Mesenchymal stem cell (in vitro differentiated cells and primary cell): ENCODE results near the gene OAS3.
"Not testable (repeated sequence)": the region's sequence is repeated elsewhere in the genome, so short reads cannot be mapped to it uniquely, and the experiment has no call there.

Experiments
- DNase-seq: peaks from one replicate; pipeline ENCODE4 v3.0.0-alpha.2; 2013
- H2AFZ ChIP-seq: one replicate; pipeline ENCODE4 v1.6.1; 2013; ENCODE audit warnings: low read depth, mild to moderate bottlenecking, control low read depth, inconsistent platforms, low read length, moderate library complexity
- H2AK5ac ChIP-seq: 2 replicates; pipeline ENCODE4 v1.6.1; 2013; ENCODE audit warnings: low read length, moderate library complexity, mild to moderate bottlenecking, inconsistent platforms; ENCODE audit not compliant: severe bottlenecking
- H2BK120ac ChIP-seq: one replicate; pipeline ENCODE4 v1.6.1; 2013; ENCODE audit warnings: low read depth, mild to moderate bottlenecking, inconsistent platforms, low read length, moderate library complexity
- H2BK12ac ChIP-seq, 2 experiments: one replicate each; pipeline ENCODE4 v1.6.1; 2013; ENCODE audit warnings: inconsistent platforms in 2 of 2, low read length in 2 of 2, mild to moderate bottlenecking in 2 of 2, moderate library complexity in 2 of 2, control low read depth in 1 of 2
- H2BK15ac ChIP-seq: one replicate; pipeline ENCODE4 v1.6.1; 2013; ENCODE audit warnings: mild to moderate bottlenecking, low read depth, inconsistent platforms; ENCODE audit not compliant: poor library complexity, severe bottlenecking
- H2BK5ac ChIP-seq: 2 replicates; pipeline ENCODE4 v1.6.1; 2013; ENCODE audit warnings: low read depth, mild to moderate bottlenecking, low read length, control low read depth, inconsistent platforms; ENCODE audit not compliant: poor library complexity, severe bottlenecking
- H3K14ac ChIP-seq, 2 experiments: one replicate each; pipeline ENCODE4 v1.6.1; 2013; ENCODE audit warnings: inconsistent platforms in 2 of 2, low read length in 2 of 2, control low read depth in 1 of 2, mild to moderate bottlenecking in 1 of 2, moderate library complexity in 1 of 2
- H3K18ac ChIP-seq, 2 experiments: one replicate each; pipeline ENCODE4 v1.6.1; 2013; ENCODE audit warnings: inconsistent platforms in 2 of 2, low read length in 2 of 2, control low read depth in 1 of 2, low read depth in 1 of 2, mild to moderate bottlenecking in 1 of 2
- H3K23ac ChIP-seq, 2 experiments: one replicate each; pipeline ENCODE4 v1.6.1; 2013; ENCODE audit warnings: inconsistent platforms in 2 of 2, low read length in 2 of 2, mild to moderate bottlenecking in 2 of 2, moderate library complexity in 2 of 2, control low read depth in 1 of 2
- H3K27ac ChIP-seq: 2 replicates; pipeline ENCODE4 v1.5.1; 2013; ENCODE audit warnings: mild to moderate bottlenecking, moderate library complexity, low read length, control low read depth, inconsistent platforms; ENCODE audit not compliant: poor library complexity, severe bottlenecking
- H3K27me3 ChIP-seq, 2 experiments: 2 replicates each; pipeline versions ENCODE4 v1.6.1 to v1.7.0; 2013; ENCODE audit warnings: low read length in 2 of 2, mild to moderate bottlenecking in 2 of 2, moderate library complexity in 2 of 2, control low read depth in 1 of 2, inconsistent platforms in 1 of 2; ENCODE audit not compliant: control insufficient read depth in 1 of 2, insufficient read depth in 1 of 2
- H3K36me3 ChIP-seq, 2 experiments: 2 replicates each; pipeline versions ENCODE4 v1.6.1 to v1.7.0; 2013; ENCODE audit warnings: low read length in 2 of 2, control low read depth in 1 of 2, inconsistent platforms in 1 of 2, low read depth in 1 of 2, mild to moderate bottlenecking in 1 of 2; ENCODE audit not compliant: insufficient read depth in 2 of 2, control insufficient read depth in 1 of 2
- H3K4ac ChIP-seq, 2 experiments: one replicate each; pipeline ENCODE4 v1.6.1; 2013; ENCODE audit warnings: inconsistent platforms in 2 of 2, low read length in 2 of 2, mild to moderate bottlenecking in 2 of 2, moderate library complexity in 2 of 2, control low read depth in 1 of 2, low read depth in 1 of 2
- H3K4me1 ChIP-seq: 2 replicates; pipeline ENCODE4 v1.6.1; 2013; ENCODE audit warnings: low read depth, low read length, control low read depth; ENCODE audit not compliant: control insufficient read depth, insufficient read depth
- H3K4me2 ChIP-seq: 2 replicates; pipeline ENCODE4 v1.6.1; 2013; ENCODE audit warnings: low read length, mild to moderate bottlenecking, inconsistent platforms; ENCODE audit not compliant: poor library complexity, severe bottlenecking
- H3K4me3 ChIP-seq, 2 experiments: 2 replicates each; pipeline versions ENCODE4 v1.5.1 to v1.7.0; 2013; ENCODE audit warnings: low read length in 2 of 2, mild to moderate bottlenecking in 2 of 2, control low read depth in 1 of 2, low read depth in 1 of 2; ENCODE audit not compliant: insufficient read depth in 1 of 2
- H3K79me1 ChIP-seq: replicated peaks from 2 replicates; pipeline ENCODE4 v1.6.1; 2013; ENCODE audit warnings: mild to moderate bottlenecking, control low read depth, low read length, inconsistent platforms; ENCODE audit not compliant: poor library complexity, severe bottlenecking
- H3K9ac ChIP-seq: 2 replicates; pipeline ENCODE4 v1.7.0; 2013; ENCODE audit warnings: mild to moderate bottlenecking, low read length, moderate library complexity
- H3K9me3 ChIP-seq: 2 replicates; pipeline ENCODE4 v1.7.0; 2013; ENCODE audit warnings: mild to moderate bottlenecking, low read length; ENCODE audit not compliant: control insufficient read depth
- H4K8ac ChIP-seq: one replicate; pipeline ENCODE4 v1.6.1; 2013; ENCODE audit warnings: inconsistent platforms, mild to moderate bottlenecking, low read length, moderate library complexity
- H4K91ac ChIP-seq: one replicate; pipeline ENCODE4 v1.6.1; 2013; ENCODE audit warnings: mild to moderate bottlenecking, low read length, inconsistent platforms
- WGBS: methylation state at CpG from one replicate; pipeline ENCODE4 v1.1.7; 2013; ENCODE audit warnings: mixed read lengths; 5-methylcytosine and 5-hydroxymethylcytosine counted together

Gene OAS3

DNA sequence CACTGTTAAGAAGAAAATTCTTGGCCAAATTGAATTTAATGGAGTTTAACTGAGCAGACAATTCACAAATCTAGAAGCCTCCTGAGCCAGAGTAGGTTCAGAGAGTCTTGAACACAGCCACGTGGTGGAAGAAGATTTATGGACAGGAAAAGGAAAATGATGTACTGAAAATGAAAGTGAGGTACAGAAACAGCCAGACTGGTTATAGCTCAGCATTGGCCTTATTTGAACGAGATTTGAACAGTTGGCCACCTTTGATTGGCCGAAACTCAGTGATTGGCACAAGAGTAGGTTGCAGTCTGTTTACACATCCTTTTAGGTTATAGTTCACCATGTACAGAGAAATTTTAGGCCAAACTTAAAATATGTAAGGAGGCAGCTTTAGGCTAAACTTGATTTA lies 50.0 kb downstream of the OAS3 start:
- H3K9ac ChIP-seq: no peak overlapping the region
- no peak overlapping the region for H2BK5ac ChIP-seq
- no peak overlapping the region for H4K91ac ChIP-seq
- peaks cover 0 to 25% of the 10 kb centered on the region in 2 experiments for H3K27me3 ChIP-seq
- no peak overlapping the region for H2BK15ac ChIP-seq
- H3K9me3 ChIP-seq: peaks cover 8% of the 10 kb centered on the region
- H3K27ac ChIP-seq: no peak overlapping the region
- DNase-seq: no peak
- 42% methylated on average over 3 of the region's 3 CpGs for WGBS
- no peak overlapping the region for H3K23ac ChIP-seq
- H3K36me3 ChIP-seq: peaks cover 0 to 38% of the 10 kb centered on the region in 2 experiments
- no peak overlapping the region for H2BK12ac ChIP-seq
- H3K4me2 ChIP-seq: no peak overlapping the region
- H2BK120ac ChIP-seq: no peak overlapping the region
- no peak overlapping the region for H2AK5ac ChIP-seq
- no peak overlapping the region for H3K4ac ChIP-seq
- no peak overlapping the region for H3K4me3 ChIP-seq
- H3K18ac ChIP-seq: no peak overlapping the region
- no peak overlapping the region for H2AFZ ChIP-seq
- no peaks in the 10 kb centered on the region for H3K79me1 ChIP-seq
- H3K4me1 ChIP-seq: no peaks in the 10 kb centered on the region
- H3K14ac ChIP-seq: no peak overlapping the region
- H4K8ac ChIP-seq: no peak overlapping the region

DNA sequence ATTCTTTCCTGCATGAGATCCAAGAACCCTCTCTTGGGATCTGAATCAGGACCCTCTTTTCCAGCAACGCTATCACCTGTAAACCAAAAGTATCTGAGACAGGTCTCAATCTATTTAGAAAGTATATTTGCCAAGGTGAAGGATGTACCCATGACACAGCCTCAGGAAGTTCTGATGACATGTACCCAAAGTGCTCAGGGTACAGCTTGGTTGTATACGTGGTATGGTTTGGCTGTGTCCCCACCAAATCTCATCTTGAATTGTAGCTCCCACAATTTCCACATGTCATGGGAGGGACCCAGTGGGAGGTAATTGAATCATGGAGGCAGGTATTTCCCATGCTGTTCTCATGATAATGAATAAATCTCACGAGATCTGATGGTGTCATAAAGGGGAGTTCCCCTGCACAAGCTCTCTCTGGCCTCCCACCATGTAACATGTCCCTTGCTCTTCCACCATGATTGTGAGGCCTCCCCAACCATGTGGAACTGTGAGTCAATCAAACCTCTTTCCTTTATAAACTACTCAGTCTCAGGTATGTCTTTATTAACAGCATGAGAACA lies 50.6 kb downstream of the OAS3 start:
- H3K4ac ChIP-seq, H3K4me1 ChIP-seq, H3K79me1 ChIP-seq, H2AK5ac ChIP-seq, DNase-seq, H3K9me3 ChIP-seq, H3K18ac ChIP-seq, H2BK15ac ChIP-seq, H4K91ac ChIP-seq, H3K4me2 ChIP-seq, H2BK5ac ChIP-seq, H3K4me3 ChIP-seq, H3K9ac ChIP-seq, H2BK12ac ChIP-seq, H3K27ac ChIP-seq, H2BK120ac ChIP-seq, H3K14ac ChIP-seq, H2AFZ ChIP-seq, H4K8ac ChIP-seq, H3K23ac ChIP-seq: not testable (repeated sequence)
- H3K36me3 ChIP-seq: peaks cover 0 to 38% of the 10 kb centered on the region in 2 experiments
- peaks cover 0 to 25% of the 10 kb centered on the region in 2 experiments for H3K27me3 ChIP-seq
- WGBS: 70% methylated on average over 2 of the region's 3 CpGs

DNA sequence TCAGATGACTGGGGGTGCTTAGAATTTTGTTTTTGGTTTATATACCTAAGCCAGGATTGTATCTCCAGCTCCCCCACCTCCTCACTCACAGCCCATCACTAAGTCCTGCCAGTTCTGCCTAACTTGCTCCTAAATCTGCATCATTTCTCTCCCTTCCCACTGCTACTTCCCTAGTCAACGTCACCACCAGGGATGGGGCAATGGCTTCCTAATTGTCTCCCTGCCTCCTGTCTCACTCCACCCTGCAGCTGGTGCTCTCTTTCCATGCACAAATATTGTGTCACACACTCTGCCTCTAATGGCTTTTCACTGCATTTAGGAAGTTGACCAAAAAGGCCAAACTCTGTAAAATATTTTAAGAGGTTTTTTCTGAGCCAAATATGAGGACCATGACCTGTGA lies 51.5 kb downstream of the OAS3 start:
- Histone ChIP-seq H3K14ac (no peak overlapping the region), H3K23ac (no peak overlapping the region), H3K4ac (no peak overlapping the region), H4K91ac (no peak overlapping the region), H3K9me3 (peaks cover 2% of the 10 kb centered on the region), H2AK5ac (no peak overlapping the region), H3K4me3 (no peak overlapping the region), H4K8ac (no peak overlapping the region), H3K27ac (no peak overlapping the region), H3K79me1 (no peaks in the 10 kb centered on the region), H3K4me2 (no peak overlapping the region), H3K9ac (no peak overlapping the region), H2BK5ac (no peak overlapping the region), H2AFZ (no peak overlapping the region), H2BK15ac (no peak overlapping the region), H2BK120ac (no peak overlapping the region), H3K27me3 (peaks cover 0 to 25% of the 10 kb centered on the region in 2 experiments), H3K36me3 (peaks cover 0 to 39% of the 10 kb centered on the region in 2 experiments), H2BK12ac (no peak overlapping the region), H3K18ac (no peak overlapping the region), H3K4me1 (no peaks in the 10 kb centered on the region)
- no peak for DNase-seq
- WGBS: 38% methylated on average over 1 of the region's 1 CpG

DNA sequence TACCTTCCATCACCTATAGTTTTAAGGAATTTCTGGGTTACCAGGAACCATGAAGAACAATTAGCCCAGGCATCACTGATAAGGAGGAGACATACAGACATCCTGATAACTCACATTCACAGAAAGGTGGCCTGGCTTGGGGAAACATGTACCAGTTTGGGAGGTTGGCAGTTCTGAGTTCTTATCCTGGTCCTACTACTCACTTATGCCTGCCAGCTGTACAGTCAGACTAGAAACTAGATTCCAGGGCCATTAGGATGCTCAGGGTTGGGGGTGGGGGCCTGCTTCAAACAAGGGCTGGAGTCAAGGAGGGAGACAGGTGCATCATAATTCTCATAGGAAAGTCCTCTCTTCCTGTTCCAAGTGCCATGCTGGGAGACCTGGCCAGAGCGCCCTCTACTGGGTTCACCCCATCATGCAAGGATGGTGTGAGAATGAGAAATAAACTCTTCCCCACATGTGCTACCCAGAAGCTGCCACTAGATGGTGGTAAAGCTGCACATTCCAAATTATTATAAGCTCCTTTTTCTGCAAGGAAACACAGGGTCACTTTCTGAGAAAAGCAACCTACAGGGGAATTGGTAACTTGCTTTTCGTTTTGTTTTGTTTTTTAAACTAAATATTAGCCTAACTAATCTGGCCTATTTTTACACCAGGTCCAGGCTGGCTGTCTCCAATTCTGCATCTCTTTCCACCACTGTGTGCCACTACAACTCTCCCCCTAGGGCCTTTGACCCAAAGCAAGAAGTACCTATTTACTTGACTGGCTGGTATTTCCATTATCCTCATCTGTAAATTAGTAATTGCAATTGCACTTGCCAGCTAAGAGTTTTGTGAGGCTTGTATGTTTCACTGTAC lies 54.5 kb downstream of the OAS3 start:
- no peak overlapping the region for H2BK120ac ChIP-seq
- no peak overlapping the region for H2BK5ac ChIP-seq
- no peak overlapping the region for H2BK12ac ChIP-seq
- no peak overlapping the region for H3K4me3 ChIP-seq
- H3K14ac ChIP-seq: no peak overlapping the region
- H3K4ac ChIP-seq: no peak overlapping the region
- H3K4me2 ChIP-seq: no peak overlapping the region
- H3K27ac ChIP-seq: no peak overlapping the region
- H2AFZ ChIP-seq: no peak overlapping the region
- no peaks in the 10 kb centered on the region for H3K4me1 ChIP-seq
- H3K18ac ChIP-seq: no peak overlapping the region
- H4K8ac ChIP-seq: no peak overlapping the region
- H3K9ac ChIP-seq: no peak overlapping the region
- no peak overlapping the region for H2AK5ac ChIP-seq
- no peaks in the 10 kb centered on the region for H3K9me3 ChIP-seq
- no peak overlapping the region for H3K23ac ChIP-seq
- no peak overlapping the region for H4K91ac ChIP-seq
- H3K79me1 ChIP-seq: no peaks in the 10 kb centered on the region
- peaks cover 0 to 58% of the 10 kb centered on the region in 2 experiments for H3K36me3 ChIP-seq
- no peak overlapping the region for H2BK15ac ChIP-seq
- 0% methylated on average over 1 of the region's 2 CpGs for WGBS
- peaks cover 0 to 30% of the 10 kb centered on the region in 2 experiments for H3K27me3 ChIP-seq
- DNase-seq: peak; percentile 56
